Fibroblast of lung (primary cell): ENCODE results near the gene CLPTM1L. TPM values are rescaled to one million over a fixed set of nuclear protein-coding genes. Genes with fewer than 3 reads are reported as not detected.

Experiments
- DNase-seq, 2 donors: peaks; one replicate each; pipeline versions ENCODE4 v3.0.0 to v3.0.0-alpha.2; 2010; ENCODE audit warnings: low read depth in 2 of 2
- H2AFZ ChIP-seq: 2 replicates; pipeline ENCODE4 v1.5.1; 2012; ENCODE audit warnings: low read length, control low read depth, inconsistent platforms
- H3K27ac ChIP-seq: 2 replicates; pipeline ENCODE4 v1.5.1; 2011; ENCODE audit warnings: low read length, control low read depth; ENCODE audit not compliant: insufficient read depth
- H3K27me3 ChIP-seq: 2 replicates; pipeline ENCODE4 v1.5.1; 2011; ENCODE audit warnings: mild to moderate bottlenecking, low read length; ENCODE audit not compliant: control insufficient read depth, insufficient read depth
- H3K36me3 ChIP-seq: 2 replicates; pipeline ENCODE4 v1.5.1; 2011; ENCODE audit warnings: low read length; ENCODE audit not compliant: control insufficient read depth, insufficient read depth
- H3K4me1 ChIP-seq: 2 replicates; pipeline ENCODE4 v1.5.1; 2011; ENCODE audit warnings: low read length; ENCODE audit not compliant: control insufficient read depth, insufficient read depth; ENCODE audit errors: extremely low read depth
- H3K4me2 ChIP-seq: 2 replicates; pipeline ENCODE4 v1.5.1; 2011; ENCODE audit warnings: low read length, control low read depth; ENCODE audit not compliant: insufficient read depth; ENCODE audit errors: extremely low read depth
- H3K4me3 ChIP-seq, 4 experiments: fragments of 200-600 bp in 1 of 4; sonication (generic) in 1 of 4; replicated peaks in 1 of 4; 2 replicates each; pipeline ENCODE4 v1.5.1; 2011 to 2016; ENCODE audit warnings: low read length in 4 of 4, low read depth in 3 of 4, mild to moderate bottlenecking in 3 of 4, control low read depth in 2 of 4, inconsistent platforms in 1 of 4, mixed read lengths in 1 of 4; ENCODE audit not compliant: insufficient read depth in 1 of 4; ENCODE audit errors: control extremely low read depth in 1 of 4
- H3K79me2 ChIP-seq: 2 replicates; pipeline ENCODE4 v1.5.1; 2012; ENCODE audit warnings: mild to moderate bottlenecking, low read length, inconsistent platforms; ENCODE audit not compliant: control insufficient read depth, insufficient read depth
- H3K9ac ChIP-seq: 2 replicates; pipeline ENCODE4 v1.5.1; 2011; ENCODE audit warnings: mild to moderate bottlenecking, low read length, control low read depth; ENCODE audit not compliant: insufficient read depth
- H3K9me3 ChIP-seq: 2 replicates; pipeline ENCODE4 v1.5.1; 2012; ENCODE audit warnings: low read depth, low read length; ENCODE audit not compliant: control insufficient read depth, insufficient read depth
- H4K20me1 ChIP-seq: 2 replicates; pipeline ENCODE4 v1.5.1; 2011; ENCODE audit warnings: low read length; ENCODE audit not compliant: control insufficient read depth, insufficient read depth; ENCODE audit errors: extremely low read depth
- EZH2 ChIP-seq: IDR thresholded peaks from 2 replicates; pipeline ENCODE4 v1.5.1; 2012; ENCODE audit warnings: low read length, control low read depth, mild to moderate bottlenecking; ENCODE audit errors: missing control alignments
- polyA plus RNA-seq, 2 donors: library from polyadenylated mRNA; depleted of rRNA in 1 of 2; stranded (reverse) in 1 of 2; unstranded in 1 of 2; fragments of >200 nt; gene quantifications; 2 replicates each; pipeline ENCODE4 v1.2.1, GENCODE V29; 2011 to 2012; ENCODE audit warnings: missing spikeins in 1 of 2
- total RNA-seq: library from RNA; depleted of rRNA; stranded (reverse); fragments of >200 nt; gene quantifications from 2 replicates; pipeline ENCODE4 v1.2.1, GENCODE V29; 2014
- TF ChIP-seq, protein P1 (sequence below), 2 donors: IDR thresholded peaks in 1 of 2; conservative IDR thresholded peaks in 1 of 2; 1 replicate in 1 of 2; 2 replicates in 1 of 2; pipeline ENCODE4 v1.5.1; 2011 to 2012; ENCODE audit warnings: low read length in 2 of 2, control low read depth in 1 of 2, inconsistent platforms in 1 of 2, low read depth in 1 of 2, mild to moderate bottlenecking in 1 of 2

CLPTM1L gene
- total and polyA plus RNA-seq, 2 donors (not counting 1 experiment from before 2014, with no cell fraction given): 89.3 to 215 TPM

DNA sequence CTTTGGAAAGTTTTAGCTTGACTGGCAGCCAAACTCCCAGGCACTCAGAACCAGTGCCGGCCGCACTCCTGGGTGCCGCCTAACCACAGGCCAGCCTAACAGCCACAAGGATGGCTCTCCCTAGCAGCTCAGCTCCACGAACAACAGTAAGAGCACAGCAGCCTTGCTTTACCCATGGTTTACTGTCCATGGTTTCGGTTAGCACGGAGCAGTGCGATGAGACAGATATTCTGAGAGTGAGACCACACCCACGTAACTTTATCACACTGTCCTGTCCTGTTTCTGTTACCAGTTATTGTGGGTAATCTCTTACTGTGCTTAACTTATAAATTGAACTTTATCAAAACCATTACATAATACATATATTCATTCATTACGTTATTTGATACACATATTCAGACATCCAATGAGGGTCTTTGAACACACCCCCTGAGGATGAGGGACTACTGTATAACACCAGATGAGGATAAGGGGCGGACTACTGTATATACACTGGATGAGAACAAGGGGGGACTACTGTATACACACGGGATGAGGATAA, 12.4 kb downstream of the CLPTM1L start:
- Histone ChIP-seq H3K27ac (no peak overlapping the region), H4K20me1 (no peaks in the 10 kb centered on the region), H3K9ac (no peak overlapping the region), H3K36me3 (peaks cover 23% of the 10 kb centered on the region), H3K9me3 (no peaks in the 10 kb centered on the region), H3K79me2 (no peaks in the 10 kb centered on the region), H2AFZ (no peak overlapping the region), H3K4me1 (peaks cover 4% of the 10 kb centered on the region), H3K27me3 (no peaks in the 10 kb centered on the region), H3K4me2 (no peak overlapping the region), H3K4me3 (no peak overlapping the region)
- TF ChIP-seq EZH2: no peak
- TF ChIP-seq, protein P1, sequence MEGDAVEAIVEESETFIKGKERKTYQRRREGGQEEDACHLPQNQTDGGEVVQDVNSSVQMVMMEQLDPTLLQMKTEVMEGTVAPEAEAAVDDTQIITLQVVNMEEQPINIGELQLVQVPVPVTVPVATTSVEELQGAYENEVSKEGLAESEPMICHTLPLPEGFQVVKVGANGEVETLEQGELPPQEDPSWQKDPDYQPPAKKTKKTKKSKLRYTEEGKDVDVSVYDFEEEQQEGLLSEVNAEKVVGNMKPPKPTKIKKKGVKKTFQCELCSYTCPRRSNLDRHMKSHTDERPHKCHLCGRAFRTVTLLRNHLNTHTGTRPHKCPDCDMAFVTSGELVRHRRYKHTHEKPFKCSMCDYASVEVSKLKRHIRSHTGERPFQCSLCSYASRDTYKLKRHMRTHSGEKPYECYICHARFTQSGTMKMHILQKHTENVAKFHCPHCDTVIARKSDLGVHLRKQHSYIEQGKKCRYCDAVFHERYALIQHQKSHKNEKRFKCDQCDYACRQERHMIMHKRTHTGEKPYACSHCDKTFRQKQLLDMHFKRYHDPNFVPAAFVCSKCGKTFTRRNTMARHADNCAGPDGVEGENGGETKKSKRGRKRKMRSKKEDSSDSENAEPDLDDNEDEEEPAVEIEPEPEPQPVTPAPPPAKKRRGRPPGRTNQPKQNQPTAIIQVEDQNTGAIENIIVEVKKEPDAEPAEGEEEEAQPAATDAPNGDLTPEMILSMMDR (conservative IDR thresholded peaks at IDR 0.05 in 1 of 2, IDR thresholded peaks at IDR 0.05 in 1 of 2; ENCODE audit: low read depth in 1 of 2, low read length in 2 of 2): no peak
- DNase-seq: no peak

DNA sequence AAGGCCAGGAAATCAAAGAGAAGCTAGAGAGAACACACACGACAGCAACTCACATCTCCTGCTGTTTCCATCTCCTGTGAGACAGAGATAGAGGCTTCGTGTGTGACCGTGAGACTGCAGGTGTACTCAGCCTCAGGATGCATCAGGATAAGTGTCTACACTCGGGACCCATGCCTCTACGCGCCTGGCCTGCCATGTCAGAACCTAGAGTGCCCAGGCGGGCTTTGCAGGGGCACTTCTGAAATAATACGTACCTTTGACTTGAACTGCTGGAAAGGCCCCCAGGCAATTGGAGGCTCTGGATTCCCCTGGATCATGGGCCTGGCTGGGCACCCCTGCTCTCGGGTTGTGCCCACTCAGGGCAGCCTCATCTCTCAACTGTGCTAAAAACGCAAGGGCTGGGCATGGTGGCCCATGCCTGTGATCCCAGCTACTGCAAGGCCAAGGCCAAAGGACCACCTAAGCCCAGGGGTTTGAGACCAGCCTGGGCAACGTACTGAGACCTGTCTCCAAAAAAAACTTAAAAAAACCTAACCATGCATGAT, 13.0 kb downstream of the CLPTM1L start:
- DNase-seq: no peak
- no peaks in the 10 kb centered on the region for H3K27me3 ChIP-seq
- H3K79me2 ChIP-seq: no peaks in the 10 kb centered on the region
- no peaks in the 10 kb centered on the region for H4K20me1 ChIP-seq
- no peaks in the 10 kb centered on the region for H3K9me3 ChIP-seq
- no peak overlapping the region for H3K9ac ChIP-seq
- H2AFZ ChIP-seq: no peak overlapping the region
- TF ChIP-seq, protein P1 (conservative IDR thresholded peaks at IDR 0.05 in 1 of 2, IDR thresholded peaks at IDR 0.05 in 1 of 2; ENCODE audit: low read depth in 1 of 2, low read length in 2 of 2): no peak
- TF ChIP-seq EZH2: no peak
- H3K27ac ChIP-seq: no peak overlapping the region
- H3K4me2 ChIP-seq: no peak overlapping the region
- H3K36me3 ChIP-seq: peaks cover 18% of the 10 kb centered on the region
- peaks cover 4% of the 10 kb centered on the region for H3K4me1 ChIP-seq
- no peak overlapping the region for H3K4me3 ChIP-seq

DNA sequence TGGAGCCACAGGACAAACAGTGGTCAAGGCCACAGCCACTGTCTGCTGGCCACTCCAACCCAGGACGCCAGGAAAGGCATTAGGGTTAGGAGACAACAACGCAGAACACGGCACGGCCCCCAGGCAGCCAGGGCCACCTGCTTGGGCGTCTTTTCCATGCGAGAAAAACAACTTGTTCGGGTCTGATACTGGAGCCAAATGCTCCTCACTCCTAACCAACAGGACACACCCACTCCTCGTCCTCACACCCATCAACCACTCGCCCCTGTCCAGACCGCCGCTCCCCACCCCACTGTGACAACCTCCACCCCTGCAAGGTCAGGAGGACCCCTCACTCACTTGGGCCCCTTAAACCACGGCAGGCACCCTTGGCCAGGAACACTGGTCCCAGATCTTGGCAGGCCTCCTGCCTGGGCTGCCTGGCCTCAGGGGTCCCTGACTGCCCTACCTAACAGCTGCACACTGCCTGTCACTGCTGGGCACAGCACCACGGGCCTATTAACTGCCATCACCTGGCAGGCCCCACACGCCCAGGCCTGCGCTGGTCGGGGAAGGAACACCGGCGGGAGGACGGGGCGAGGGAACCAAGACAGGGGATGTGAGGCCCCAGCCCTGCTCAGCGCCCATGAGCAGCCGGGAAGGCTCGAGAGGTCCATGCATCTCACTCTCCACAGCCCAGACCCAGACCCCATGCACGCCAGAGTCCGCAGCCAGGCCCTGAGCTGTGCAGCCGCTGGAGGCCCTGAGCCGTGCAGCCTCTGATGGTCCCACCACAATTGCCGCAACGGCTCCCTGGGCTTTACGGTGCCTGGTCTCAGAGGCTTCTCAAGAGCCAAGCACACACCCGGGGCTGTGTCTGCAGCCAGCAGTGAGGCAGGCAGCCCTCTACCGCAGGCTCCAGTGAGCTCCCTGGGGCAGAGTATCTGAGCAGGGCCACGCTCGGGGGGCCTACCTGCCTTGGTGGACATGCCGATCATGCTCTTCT, 13.8 kb downstream of the CLPTM1L start:
- peaks cover 15% of the 10 kb centered on the region for H3K36me3 ChIP-seq
- no peak overlapping the region for H3K27ac ChIP-seq
- H4K20me1 ChIP-seq: no peaks in the 10 kb centered on the region

More for the DNA sequence above, 13.8 kb downstream of the CLPTM1L start:
- Histone ChIP-seq H2AFZ (no peak overlapping the region), H3K79me2 (no peaks in the 10 kb centered on the region), H3K9ac (no peak overlapping the region), H3K4me1 (peaks cover 4% of the 10 kb centered on the region), H3K4me2 (no peak overlapping the region), H3K9me3 (no peaks in the 10 kb centered on the region), H3K4me3 (no peak overlapping the region), H3K27me3 (no peaks in the 10 kb centered on the region)
- TF ChIP-seq, protein P1 (conservative IDR thresholded peaks at IDR 0.05 in 1 of 2, IDR thresholded peaks at IDR 0.05 in 1 of 2; ENCODE audit: low read depth in 1 of 2, low read length in 2 of 2): no peak
- TF ChIP-seq EZH2: no peak
- no peak for DNase-seq
